B cell (primary cell): Measurements from ENCODE around the gene SEPTIN5. TPM values are rescaled to one million over a fixed set of nuclear protein-coding genes. Genes with fewer than 3 reads are reported as not detected.
A peak's percentile ranks its signal among the peaks of the same experiment; 100 is the strongest.

Experiments
- ATAC-seq: fragments of 200-7000 bp; cut with Tn5 transposase; one replicate; pipeline ENCODE4 v1.10.0; 2021; ENCODE audit warnings: low read depth, mild to moderate bottlenecking, moderate number of reproducible peaks, moderate library complexity
- CTCF ChIA-PET: fragments of 350-600 bp; sonication (Branson Sonifier 250); formaldehyde crosslinking; loops from one replicate; lab custom pipeline; 2021; ENCODE audit warnings: antibody characterized with exemption, inconsistent platforms; lab: Charles Lee
- POLR2A ChIA-PET: fragments of 350-600 bp; sonication (Branson Sonifier 250); formaldehyde crosslinking; loops from one replicate; lab custom pipeline; 2021; ENCODE audit warnings: antibody characterized with exemption; lab: Charles Lee
- DNase-seq: peaks from one replicate; pipeline ENCODE4 v3.0.0; 2013
- H2AFZ ChIP-seq: 2 replicates; pipeline ENCODE4 v1.6.1; 2012; ENCODE audit warnings: mild to moderate bottlenecking, low read depth, low read length; ENCODE audit not compliant: insufficient read depth, poor library complexity, severe bottlenecking
- H3K27ac ChIP-seq, 2 donors: 1 replicate in 1 of 2; 2 replicates in 1 of 2; pipeline ENCODE4 v1.5.1; 2012 to 2013; ENCODE audit warnings: low read length in 2 of 2, mild to moderate bottlenecking in 2 of 2, moderate library complexity in 1 of 2
- H3K27me3 ChIP-seq, 4 experiments: fragments of 200-600 bp in 1 of 4; sonication (generic) in 1 of 4; replicated peaks in 1 of 4; 1 replicate in 2 of 4; 2 replicates in 2 of 4; pipeline versions ENCODE4 v1.6.1 to v1.7.0; 2013 to 2016; ENCODE audit warnings: low read length in 3 of 4, mild to moderate bottlenecking in 2 of 4, mixed read lengths in 1 of 4, moderate library complexity in 1 of 4; ENCODE audit not compliant: insufficient read depth in 4 of 4, control insufficient read depth in 3 of 4; ENCODE audit errors: control extremely low read depth in 1 of 4
- H3K36me3 ChIP-seq, 2 experiments: replicated peaks in 1 of 2; 1 replicate in 1 of 2; 2 replicates in 1 of 2; pipeline versions ENCODE4 v1.6.1 to v1.7.1; 2013; ENCODE audit warnings: low read length in 1 of 2; ENCODE audit not compliant: insufficient read depth in 2 of 2, control insufficient read depth in 1 of 2; ENCODE audit errors: control extremely low read depth in 1 of 2, extremely low read depth in 1 of 2
- H3K4me1 ChIP-seq, 2 donors: fragments of 200-600 bp in 1 of 2; sonication (generic) in 1 of 2; 1 replicate in 1 of 2; 2 replicates in 1 of 2; pipeline versions ENCODE4 v1.5.1 to v1.6.1; 2013 to 2017; ENCODE audit warnings: low read length in 2 of 2; ENCODE audit not compliant: control insufficient read depth in 2 of 2, insufficient read depth in 2 of 2
- H3K4me2 ChIP-seq: replicated peaks from 2 replicates; pipeline ENCODE3; 2012; ENCODE audit warnings: mild to moderate bottlenecking, low read depth, low read length; ENCODE audit not compliant: poor library complexity, severe bottlenecking
- H3K4me3 ChIP-seq, 5 experiments: fragments of 200-600 bp in 1 of 5; sonication (generic) in 1 of 5; 1 replicate in 3 of 5; 2 replicates in 2 of 5; pipeline versions ENCODE4 v1.5.1 to v1.7.0; 2011 to 2016; ENCODE audit warnings: low read length in 4 of 5, mild to moderate bottlenecking in 4 of 5, low read depth in 2 of 5, control low read depth in 1 of 5, moderate library complexity in 1 of 5; ENCODE audit not compliant: insufficient read depth in 1 of 5; ENCODE audit errors: control extremely low read depth in 1 of 5, extremely low read depth in 1 of 5
- H3K79me2 ChIP-seq: fragments of 200-600 bp; sonication (generic); one replicate; pipeline ENCODE4 v1.6.0; 2016; ENCODE audit warnings: low read length; ENCODE audit not compliant: control insufficient read depth, insufficient read depth
- H3K9ac ChIP-seq: fragments of 200-600 bp; sonication (generic); 2 replicates; pipeline ENCODE4 v1.6.1; 2017; ENCODE audit warnings: mild to moderate bottlenecking, low read length, moderate library complexity
- H3K9me3 ChIP-seq, 3 donors: one replicate each; pipeline versions ENCODE4 v1.6.1 to v1.7.1; 2013; ENCODE audit warnings: low read length in 2 of 3; ENCODE audit not compliant: control insufficient read depth in 2 of 3, insufficient read depth in 1 of 3; ENCODE audit errors: control extremely low read depth in 1 of 3
- H4K20me1 ChIP-seq: 2 replicates; pipeline ENCODE4 v1.6.0; 2012; ENCODE audit warnings: mild to moderate bottlenecking, low read length; ENCODE audit not compliant: insufficient read depth, control insufficient read depth, poor library complexity, severe bottlenecking
- H3K27ac Mint-ChIP-seq: one replicate; pipeline ENCODE4 v1.8.0; 2021; ENCODE audit warnings: mixed read lengths
- H3K27me3 Mint-ChIP-seq: one replicate; pipeline ENCODE4 v1.8.0; 2021; ENCODE audit warnings: mixed read lengths
- H3K4me1 Mint-ChIP-seq: one replicate; pipeline ENCODE4 v1.8.0; 2021; ENCODE audit warnings: mixed read lengths
- H3K4me3 Mint-ChIP-seq: one replicate; pipeline ENCODE4 v1.8.0; 2021; ENCODE audit warnings: mixed read lengths
- H3K9me3 Mint-ChIP-seq: one replicate; pipeline ENCODE4 v1.8.0; 2022; ENCODE audit warnings: mixed read lengths; ENCODE audit not compliant: insufficient read depth
- CTCF ChIP-seq: fragments of 200-600 bp; IDR thresholded peaks from one replicate; pipeline ENCODE4 v1.8.0; 2022; ENCODE audit warnings: antibody characterized with exemption, mild to moderate bottlenecking
- EZH2 ChIP-seq: IDR thresholded peaks from 2 replicates; pipeline ENCODE4 v1.6.1; 2012; ENCODE audit warnings: borderline replicate concordance, low read depth, mild to moderate bottlenecking, moderate library complexity, low read length; ENCODE audit not compliant: insufficient read depth, poor library complexity, severe bottlenecking
- WGBS: methylation state at CpG from one replicate; pipeline ENCODE4 v1.1.5; 2013; ENCODE audit warnings: missing lambda C conversion rate; ENCODE audit not compliant: insufficient coverage; 5-methylcytosine and 5-hydroxymethylcytosine counted together
- intact Hi-C: fragments of 100-400 bp; cut with micrococcal nuclease; formaldehyde crosslinking; loops from one replicate; pipeline ENCODE4 v1.10.0; 2022
- polyA plus RNA-seq: library from polyadenylated mRNA; depleted of rRNA; stranded (reverse); fragments of >200 nt; gene quantifications from 2 replicates; pipeline ENCODE4 v1.2.3, GENCODE V29; 2012
- total RNA-seq, 2 donors: library from RNA; stranded (reverse); fragments of 120-200 nt in 1 of 2; gene quantifications; 1 replicate in 1 of 2; 2 replicates in 1 of 2; pipeline versions ENCODE4 v1.2.3 to v1.2.4, GENCODE V29; 2013 to 2022

SEPTIN5 gene
- total and polyA plus RNA-seq, 2 donors (not counting 1 experiment from before 2014, with no cell fraction given), result 0.06 TPM; not detected in 1

- DNase-seq (no peak), ATAC-seq (no peak)
- Histone ChIP-seq H4K20me1 (no peaks in the 10 kb centered on the region), H3K9me3 (peaks cover 0 to 37% (median 0%) of the 10 kb centered on the region in 3 donors), H3K27me3 (peaks cover 0 to 86% (median 53%) of the 10 kb centered on the region in 4 experiments), H3K79me2 (no peaks in the 10 kb centered on the region), H3K4me1 (peaks cover 36 to 47% of the 10 kb centered on the region in 2 donors), H3K4me3 (no peak overlapping the region), H3K9ac (no peak overlapping the region), H2AFZ (no peak overlapping the region), H3K4me2 (no peak overlapping the region), H3K36me3 (no peaks in the 10 kb centered on the region), H3K27ac (no peak overlapping the region)
- no peaks in the 10 kb centered on the region for H3K9me3 Mint-ChIP-seq
- ChIA-PET POLR2A (no interaction called here), CTCF (interaction anchor here (0.5 to 1.5 kb wide), 5 partner anchors 10 to 341 kb away, joined by 3 to 5 read pairs (median 4); partner anchors contain the start of gene TBX1)
- peaks cover 40% of the 10 kb centered on the region for H3K4me1 Mint-ChIP-seq
- TF ChIP-seq CTCF, result no peak
- TF ChIP-seq EZH2, result no peak
- intact Hi-C loops, result no loop called here
- no peak overlapping the region for H3K4me3 Mint-ChIP-seq
- no peak overlapping the region for H3K27ac Mint-ChIP-seq
- H3K27me3 Mint-ChIP-seq, result peaks cover 63% of the 10 kb centered on the region
- WGBS, result 91% methylated on average over 25 of the region's 25 CpGs
Observed at GRCh38 chr22:19770349-19771220, 56.3 kb downstream of the SEPTIN5 start.

DNA sequence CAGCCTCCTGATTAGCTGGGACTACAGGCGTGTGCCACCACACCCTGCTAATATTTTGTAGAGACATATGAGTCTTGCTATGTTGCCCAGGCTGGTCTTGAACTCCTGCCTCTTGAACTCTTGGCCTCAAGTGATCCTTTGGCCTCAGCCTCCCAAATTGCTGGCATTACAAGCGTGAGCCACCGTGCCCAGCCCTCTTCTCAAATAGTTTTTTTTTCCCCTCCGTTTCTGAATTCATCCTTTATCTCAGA is 58.0 kb downstream of the SEPTIN5 start:
- 68% methylated on average over 4 of the region's 4 CpGs for WGBS
- ChIA-PET CTCF (interaction anchor here (0.9 to 2.1 kb wide), 4 partner anchors 16 to 138 kb away, joined by 3 to 18 read pairs (median 9); no protein-coding TSS in a partner anchor), POLR2A (interaction anchor here (0.7 kb wide), 1 partner anchor 548 kb away, joined by 3 read pairs; the partner anchor contains the start of gene DGCR6L)
- peak overlapping the region; percentile 81 for H3K4me3 Mint-ChIP-seq
- peak overlapping the region in 1 of 5 experiments; percentile 10 for H3K4me3 ChIP-seq
- intact Hi-C loops, result no loop called here
- H3K27me3 ChIP-seq, result peaks cover 0 to 90% (median 58%) of the 10 kb centered on the region in 4 experiments
- DNase-seq (no peak), ATAC-seq (no peak)
- no peak overlapping the region for H3K27ac ChIP-seq
- H3K4me1 Mint-ChIP-seq, result peaks cover 41% of the 10 kb centered on the region
- peaks cover 0 to 43% (median 0%) of the 10 kb centered on the region in 3 donors for H3K9me3 ChIP-seq
- H3K4me1 ChIP-seq, result peaks cover 39 to 45% of the 10 kb centered on the region in 2 donors
- H3K79me2 ChIP-seq, result no peaks in the 10 kb centered on the region
- H3K27me3 Mint-ChIP-seq, result peaks cover 73% of the 10 kb centered on the region
- H3K36me3 ChIP-seq, result no peaks in the 10 kb centered on the region
- H3K27ac Mint-ChIP-seq, result no peak overlapping the region
- peak overlapping the region; percentile 63 for H3K4me2 ChIP-seq
- no peaks in the 10 kb centered on the region for H4K20me1 ChIP-seq
- TF ChIP-seq CTCF (no peak), EZH2 (no peak)
- H2AFZ ChIP-seq, result no peak overlapping the region
- no peaks in the 10 kb centered on the region for H3K9me3 Mint-ChIP-seq
- no peak overlapping the region for H3K9ac ChIP-seq
